ENCODE results near the gene EXOC1L.

DNA sequence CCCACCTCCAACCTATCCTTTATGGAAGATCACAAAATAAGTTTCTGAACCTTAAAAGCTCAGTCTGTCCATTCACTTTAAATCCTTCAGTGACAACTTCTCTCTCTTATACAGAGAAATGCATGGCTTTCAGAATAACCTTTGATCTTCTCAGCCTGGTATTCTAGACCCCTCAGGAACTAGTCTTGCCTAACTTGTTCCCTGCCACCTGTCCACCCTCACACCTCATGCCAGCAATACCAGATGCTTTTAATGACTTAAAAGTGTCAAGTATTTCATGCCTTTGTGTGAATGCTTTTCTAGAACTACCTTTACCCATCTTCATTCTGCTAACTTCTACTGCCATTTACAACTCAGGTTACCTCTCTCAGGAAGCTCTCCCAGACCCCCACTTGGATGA, 7.4 kb downstream of the EXOC1L start:
- TF ChIP-seq, protein P1, sequence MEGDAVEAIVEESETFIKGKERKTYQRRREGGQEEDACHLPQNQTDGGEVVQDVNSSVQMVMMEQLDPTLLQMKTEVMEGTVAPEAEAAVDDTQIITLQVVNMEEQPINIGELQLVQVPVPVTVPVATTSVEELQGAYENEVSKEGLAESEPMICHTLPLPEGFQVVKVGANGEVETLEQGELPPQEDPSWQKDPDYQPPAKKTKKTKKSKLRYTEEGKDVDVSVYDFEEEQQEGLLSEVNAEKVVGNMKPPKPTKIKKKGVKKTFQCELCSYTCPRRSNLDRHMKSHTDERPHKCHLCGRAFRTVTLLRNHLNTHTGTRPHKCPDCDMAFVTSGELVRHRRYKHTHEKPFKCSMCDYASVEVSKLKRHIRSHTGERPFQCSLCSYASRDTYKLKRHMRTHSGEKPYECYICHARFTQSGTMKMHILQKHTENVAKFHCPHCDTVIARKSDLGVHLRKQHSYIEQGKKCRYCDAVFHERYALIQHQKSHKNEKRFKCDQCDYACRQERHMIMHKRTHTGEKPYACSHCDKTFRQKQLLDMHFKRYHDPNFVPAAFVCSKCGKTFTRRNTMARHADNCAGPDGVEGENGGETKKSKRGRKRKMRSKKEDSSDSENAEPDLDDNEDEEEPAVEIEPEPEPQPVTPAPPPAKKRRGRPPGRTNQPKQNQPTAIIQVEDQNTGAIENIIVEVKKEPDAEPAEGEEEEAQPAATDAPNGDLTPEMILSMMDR (optimal IDR thresholded peaks at IDR 0.05 in 1 of 3, IDR thresholded peaks at IDR 0.05 in 1 of 3, conservative IDR thresholded peaks at IDR 0.05 in 1 of 3; ENCODE audit: extremely low read depth in 1 of 3, insufficient read depth in 2 of 3, low read length in 3 of 3), result no peak
- no peak for TF ChIP-seq EZH2 (IDR thresholded peaks at IDR 0.05; ENCODE audit: low read length)

All from keratinocyte (primary cell).